Tibial nerve (tissue), 4 donors: ENCODE measurements around the gene TSPAN15. TPM values are rescaled to one million over a fixed set of nuclear protein-coding genes. Genes with fewer than 3 reads are reported as not detected.
A peak's percentile ranks its signal among the peaks of the same experiment; 100 is the strongest.

Experiments used
- DNase-seq, 2 donors: peaks; one replicate each; pipeline ENCODE4 v3.0.0-alpha.2; 2019; ENCODE audit warnings: low spot score in 2 of 2
- H3K27ac ChIP-seq, 4 donors: fragments of 200-600 bp; sonication (generic) in 3 of 4; one replicate each; pipeline ENCODE4 v1.5.1; 2017 to 2019; ENCODE audit warnings: mild to moderate bottlenecking in 1 of 4
- H3K27me3 ChIP-seq, 2 donors: fragments of 200-600 bp; sonication (generic) in 1 of 2; one replicate each; pipeline versions ENCODE4 v1.5.1 to v1.6.0; 2017 to 2019
- H3K36me3 ChIP-seq, 3 donors: fragments of 200-600 bp; sonication (generic); one replicate each; pipeline ENCODE4 v1.5.1; 2018 to 2019
- H3K4me1 ChIP-seq, 4 donors: fragments of 200-600 bp; sonication (generic) in 3 of 4; one replicate each; pipeline ENCODE4 v1.5.1; 2017 to 2019
- H3K4me3 ChIP-seq, 4 donors: fragments of 200-600 bp; sonication (generic) in 3 of 4; one replicate each; pipeline ENCODE4 v1.5.1; 2017 to 2019; ENCODE audit warnings: mild to moderate bottlenecking in 1 of 4, moderate library complexity in 1 of 4
- H3K9me3 ChIP-seq, 4 donors: fragments of 200-600 bp; sonication (generic) in 3 of 4; one replicate each; pipeline ENCODE4 v1.5.1; 2017 to 2019
- EP300 ChIP-seq, 2 donors: sonication (generic); formaldehyde crosslinking; IDR thresholded peaks; one replicate each; pipeline ENCODE4 v1.6.1; 2017; ENCODE audit warnings: antibody characterized with exemption in 2 of 2, mild to moderate bottlenecking in 1 of 2
- POLR2A ChIP-seq, 2 donors: fragments of 450-650 bp; IDR thresholded peaks; one replicate each; pipeline ENCODE4 v1.6.1; 2017; ENCODE audit warnings: antibody characterized with exemption in 2 of 2, mild to moderate bottlenecking in 2 of 2, moderate library complexity in 2 of 2
- WGBS, 2 donors: methylation state at CpG; one replicate each; pipeline ENCODE4 v1.1.5; 2018; 5-methylcytosine and 5-hydroxymethylcytosine counted together
- total RNA-seq, 4 donors: library from RNA; depleted of rRNA; stranded (reverse); fragments of >200 nt; gene quantifications; one replicate each; pipeline ENCODE4 v1.1.0, GENCODE V29; 2016
- TF ChIP-seq, protein P1 (sequence below), 5 experiments: fragments of 200-600 bp in 3 of 5; fragments of 450-650 bp in 2 of 5; sonication (generic) in 3 of 5; IDR thresholded peaks; one replicate each; pipeline ENCODE4 v1.5.1; 2016 to 2019; ENCODE audit warnings: antibody characterized with exemption in 5 of 5, mild to moderate bottlenecking in 3 of 5, moderate library complexity in 2 of 5

The TSPAN15 gene
- total RNA-seq, 4 donors from 2014 or later, result 46.9 to 117 (median 92.7) TPM

- Histone ChIP-seq H3K36me3 (no peaks in the 10 kb centered on the region), H3K27ac (no peak overlapping the region), H3K4me3 (no peak overlapping the region), H3K9me3 (no peaks in the 10 kb centered on the region), H3K4me1 (peaks cover 0 to 6% (median 2%) of the 10 kb centered on the region in 4 donors), H3K27me3 (no peaks in the 10 kb centered on the region)
- no peak for DNase-seq
- WGBS, 2 donors, result 83 to 84% methylated on average over 11 of the region's 11 CpGs
- TF ChIP-seq, protein P1, sequence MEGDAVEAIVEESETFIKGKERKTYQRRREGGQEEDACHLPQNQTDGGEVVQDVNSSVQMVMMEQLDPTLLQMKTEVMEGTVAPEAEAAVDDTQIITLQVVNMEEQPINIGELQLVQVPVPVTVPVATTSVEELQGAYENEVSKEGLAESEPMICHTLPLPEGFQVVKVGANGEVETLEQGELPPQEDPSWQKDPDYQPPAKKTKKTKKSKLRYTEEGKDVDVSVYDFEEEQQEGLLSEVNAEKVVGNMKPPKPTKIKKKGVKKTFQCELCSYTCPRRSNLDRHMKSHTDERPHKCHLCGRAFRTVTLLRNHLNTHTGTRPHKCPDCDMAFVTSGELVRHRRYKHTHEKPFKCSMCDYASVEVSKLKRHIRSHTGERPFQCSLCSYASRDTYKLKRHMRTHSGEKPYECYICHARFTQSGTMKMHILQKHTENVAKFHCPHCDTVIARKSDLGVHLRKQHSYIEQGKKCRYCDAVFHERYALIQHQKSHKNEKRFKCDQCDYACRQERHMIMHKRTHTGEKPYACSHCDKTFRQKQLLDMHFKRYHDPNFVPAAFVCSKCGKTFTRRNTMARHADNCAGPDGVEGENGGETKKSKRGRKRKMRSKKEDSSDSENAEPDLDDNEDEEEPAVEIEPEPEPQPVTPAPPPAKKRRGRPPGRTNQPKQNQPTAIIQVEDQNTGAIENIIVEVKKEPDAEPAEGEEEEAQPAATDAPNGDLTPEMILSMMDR (IDR thresholded peaks at IDR 0.05), result no peak
- TF ChIP-seq POLR2A (IDR thresholded peaks at IDR 0.05) (no peak), EP300 (IDR thresholded peaks at IDR 0.05) (no peak)
Observed at GRCh38 chr10:69419744-69420126, 31.5 kb upstream of the TSPAN15 start.

- H3K4me3 ChIP-seq, result no peak overlapping the region
- no peak overlapping the region for H3K27ac ChIP-seq
- H3K9me3 ChIP-seq, result no peaks in the 10 kb centered on the region
- DNase-seq, result no peak
- H3K27me3 ChIP-seq, result no peaks in the 10 kb centered on the region
- WGBS, 2 donors, result 73 to 74% methylated on average over 13 of the region's 13 CpGs
- H3K4me1 ChIP-seq, result peaks cover 0 to 6% (median under 1%) of the 10 kb centered on the region in 4 donors
- TF ChIP-seq, protein P1 (IDR thresholded peaks at IDR 0.05), result no peak
- TF ChIP-seq EP300 (IDR thresholded peaks at IDR 0.05), result no peak
- TF ChIP-seq POLR2A (IDR thresholded peaks at IDR 0.05), result no peak
- no peaks in the 10 kb centered on the region for H3K36me3 ChIP-seq
Observed at GRCh38 chr10:69421611-69422308, 29.5 kb upstream of the TSPAN15 start.

DNA sequence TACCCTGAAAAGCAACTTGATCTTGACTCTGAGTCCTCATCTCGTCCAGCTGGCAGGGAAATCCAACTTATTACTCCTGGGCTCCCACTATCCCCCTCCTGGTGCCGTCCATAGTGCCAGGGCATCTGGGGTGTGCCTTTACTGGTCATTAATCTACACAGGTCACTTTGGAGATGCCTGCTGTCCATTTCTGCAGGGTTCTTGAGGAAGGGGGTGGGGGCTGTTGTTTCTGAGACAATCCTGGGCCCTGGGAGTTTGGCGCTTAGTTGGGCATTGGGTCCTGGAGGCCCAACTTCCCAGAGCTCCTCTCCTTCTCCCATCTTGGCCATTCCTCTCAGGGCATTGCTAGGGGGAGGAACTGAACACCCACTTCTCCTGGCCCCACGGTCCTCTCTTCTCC lies 28.6 kb upstream of the TSPAN15 start:
- Histone ChIP-seq H3K36me3 (no peaks in the 10 kb centered on the region), H3K4me1 (peaks cover 0 to 6% (median 0%) of the 10 kb centered on the region in 4 donors), H3K27ac (no peak overlapping the region), H3K9me3 (no peaks in the 10 kb centered on the region), H3K27me3 (no peaks in the 10 kb centered on the region), H3K4me3 (no peak overlapping the region)
- no peak for TF ChIP-seq EP300 (IDR thresholded peaks at IDR 0.05)
- no peak for TF ChIP-seq POLR2A (IDR thresholded peaks at IDR 0.05)
- TF ChIP-seq, protein P1 (IDR thresholded peaks at IDR 0.05), result no peak
- no peak for DNase-seq
- WGBS, 2 donors, result 79 to 91% methylated on average over 4 of the region's 4 CpGs

DNA sequence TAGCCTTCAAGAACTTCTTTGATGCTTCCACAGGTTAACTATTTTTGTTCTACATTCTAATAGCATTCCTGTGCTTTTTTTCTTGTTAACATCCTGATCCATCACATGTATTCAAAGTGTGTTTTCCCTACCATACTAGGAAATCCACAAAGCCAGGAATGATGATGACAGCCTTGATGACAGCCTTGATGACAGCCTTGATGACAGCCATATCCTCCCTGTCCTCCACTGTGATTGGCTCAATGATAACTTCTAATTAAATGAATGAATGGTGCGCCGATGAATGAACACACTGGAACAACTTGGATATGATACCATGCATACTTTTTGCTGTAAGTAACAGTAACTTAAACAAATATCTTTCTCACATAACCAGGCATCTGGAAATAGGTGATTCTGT lies 26.2 kb upstream of the TSPAN15 start:
- Histone ChIP-seq H3K9me3 (no peaks in the 10 kb centered on the region), H3K4me1 (no peaks in the 10 kb centered on the region), H3K27ac (no peak overlapping the region), H3K4me3 (no peak overlapping the region), H3K27me3 (no peaks in the 10 kb centered on the region), H3K36me3 (no peaks in the 10 kb centered on the region)
- no peak for DNase-seq
- TF ChIP-seq, protein P1 (IDR thresholded peaks at IDR 0.05), result no peak
- TF ChIP-seq POLR2A (IDR thresholded peaks at IDR 0.05) (no peak), EP300 (IDR thresholded peaks at IDR 0.05) (no peak)
- 97 to 100% methylated on average over 2 of the region's 2 CpGs for WGBS, 2 donors

DNA sequence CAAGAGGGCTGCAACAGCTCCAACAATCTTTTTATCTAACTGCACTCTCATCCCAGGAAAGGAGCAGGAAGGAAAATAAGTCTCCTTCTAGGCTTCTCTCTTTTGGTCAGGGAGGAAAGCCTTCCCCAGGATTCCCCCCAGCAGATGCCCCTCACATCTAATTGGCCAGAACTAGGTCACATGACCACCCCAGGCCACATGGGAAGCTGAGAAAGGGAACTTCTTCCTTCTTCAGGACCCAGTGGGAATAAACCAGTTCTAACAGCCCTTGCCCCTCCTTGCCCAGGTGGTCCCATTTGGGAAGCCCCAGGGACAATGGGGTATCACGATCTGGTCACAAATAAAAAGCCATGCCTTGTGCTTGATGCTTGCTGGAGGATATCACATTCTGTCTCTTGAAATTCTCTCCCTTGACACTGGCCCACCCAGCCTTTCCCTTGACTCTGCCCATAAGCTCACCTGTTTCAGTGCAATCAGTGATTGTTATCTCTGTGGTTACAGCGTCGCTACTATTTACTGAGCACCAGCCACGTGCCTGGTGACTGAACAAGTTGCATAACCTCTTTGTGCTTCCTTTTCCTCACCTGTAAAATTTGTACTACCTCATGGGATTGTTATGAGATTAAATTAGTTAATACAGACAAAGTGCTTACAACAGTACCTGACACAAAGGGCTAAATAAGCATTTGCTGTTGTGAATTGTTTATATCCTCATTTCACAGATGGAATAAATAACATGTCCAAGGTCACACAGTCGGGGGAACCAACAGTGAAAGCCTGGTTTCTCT lies 25.6 kb upstream of the TSPAN15 start:
- H3K27me3 ChIP-seq, result no peaks in the 10 kb centered on the region
- no peaks in the 10 kb centered on the region for H3K4me1 ChIP-seq
- no peak for TF ChIP-seq POLR2A (IDR thresholded peaks at IDR 0.05)
- TF ChIP-seq, protein P1 (IDR thresholded peaks at IDR 0.05), result no peak
- no peak for TF ChIP-seq EP300 (IDR thresholded peaks at IDR 0.05)
- H3K9me3 ChIP-seq, result no peaks in the 10 kb centered on the region
- H3K27ac ChIP-seq, result peak overlapping the region in 1 of 4 donors; percentile 52
- H3K36me3 ChIP-seq, result no peaks in the 10 kb centered on the region
- WGBS, 2 donors, result 75 to 78% methylated on average over 5 of the region's 5 CpGs
- no peak overlapping the region for H3K4me3 ChIP-seq
- no peak for DNase-seq
